PFSK-1 (cell line): ENCODE data around the gene CRLF2.

Experiments used
- POLR2AphosphoS5 ChIP-seq: IDR thresholded peaks from 2 replicates; pipeline ENCODE4 v1.6.1; 2012; ENCODE audit warnings: low read depth, mild to moderate bottlenecking, control low read depth, low read length, moderate library complexity
- REST ChIP-seq, 2 experiments: IDR thresholded peaks; 2 replicates each; pipeline versions ENCODE4 v1.6.1 to v1.8.0; 2011 to 2012; ENCODE audit warnings: low read depth in 2 of 2, low read length in 2 of 2, control low read depth in 1 of 2, inconsistent platforms in 1 of 2, mild to moderate bottlenecking in 1 of 2, moderate library complexity in 1 of 2; ENCODE audit not compliant: insufficient read depth in 1 of 2
- TAF1 ChIP-seq: IDR thresholded peaks from 2 replicates; pipeline ENCODE4 v1.6.1; 2012; ENCODE audit warnings: low read length, control low read depth, borderline replicate concordance; ENCODE audit not compliant: insufficient read depth

GRCh38 chrX:1223242-1223600 is 10.8 kb upstream of the CRLF2 start:
- TF ChIP-seq TAF1 (no peak), POLR2AphosphoS5 (no peak), REST (IDR thresholded peaks at IDR 0.05; ENCODE audit: insufficient read depth in 1 of 2, low read depth in 2 of 2, low read length in 2 of 2) (no peak)
